ENCODE data around the gene DUSP11.

Gene DUSP11

GRCh38 chr2:73716543-73717250, 63.2 kb downstream of the DUSP11 start:
- no peak for DNase-seq

GRCh38 chr2:73714091-73714490, 65.8 kb downstream of the DUSP11 start:
- no peak for DNase-seq
